SK-N-MC (cell line): ENCODE measurements around the gene SNX3.

ENCODE experiments used
- EZH2 ChIP-seq: fragments of 200-600 bp; sonication (generic); IDR thresholded peaks from one replicate; pipeline ENCODE4 v1.6.1; 2017; ENCODE audit warnings: antibody characterized with exemption
- POLR2AphosphoS5 ChIP-seq: IDR thresholded peaks from 2 replicates; pipeline ENCODE4 v1.6.1; 2012; ENCODE audit warnings: mild to moderate bottlenecking, low read depth, low read length, borderline replicate concordance

- no peak for TF ChIP-seq EZH2
- TF ChIP-seq POLR2AphosphoS5, result no peak
Observed at GRCh38 chr6:108253241-108253640, 7.6 kb downstream of the SNX3 start.
